Dedifferentiated amniotic fluid mesenchymal stem cell (primary cell): ENCODE data around the gene GMPPB.

Experiments used
- DNase-seq: peaks from one replicate; pipeline ENCODE4 v3.0.0-alpha.2; 2016; ENCODE audit errors: extremely low spot score

GMPPB gene

DNA sequence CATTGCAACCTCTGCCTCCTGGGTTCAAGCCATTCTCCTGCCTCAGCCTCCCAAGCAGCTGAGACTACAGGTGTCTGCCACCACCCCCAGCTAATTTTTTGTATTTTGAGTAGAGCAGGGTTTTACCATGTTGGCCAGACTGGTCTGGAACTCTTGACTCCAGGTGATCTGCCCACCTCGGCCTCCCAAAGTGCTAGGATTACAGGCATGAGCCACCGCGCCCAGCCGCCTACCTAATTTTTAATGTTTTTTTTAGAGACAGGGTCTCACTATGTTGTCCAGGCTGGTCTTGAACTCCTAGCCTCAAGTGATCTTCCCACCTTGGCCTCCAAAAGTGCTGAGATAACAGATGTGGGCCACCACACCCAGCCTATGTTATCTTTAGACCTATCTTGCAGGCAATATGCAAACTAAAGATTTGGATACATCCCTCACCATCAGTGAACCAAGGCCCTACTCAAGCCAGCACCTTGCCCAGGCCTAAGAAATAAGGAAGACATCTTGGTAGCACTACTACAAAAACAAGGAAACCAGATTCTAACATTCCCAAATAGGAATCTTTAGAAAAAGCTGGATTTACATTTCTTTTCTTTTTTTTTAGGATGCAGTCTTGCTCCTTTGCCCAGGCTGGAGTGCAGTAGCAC lies 6.3 kb upstream of the GMPPB start:
- no peak for DNase-seq

DNA sequence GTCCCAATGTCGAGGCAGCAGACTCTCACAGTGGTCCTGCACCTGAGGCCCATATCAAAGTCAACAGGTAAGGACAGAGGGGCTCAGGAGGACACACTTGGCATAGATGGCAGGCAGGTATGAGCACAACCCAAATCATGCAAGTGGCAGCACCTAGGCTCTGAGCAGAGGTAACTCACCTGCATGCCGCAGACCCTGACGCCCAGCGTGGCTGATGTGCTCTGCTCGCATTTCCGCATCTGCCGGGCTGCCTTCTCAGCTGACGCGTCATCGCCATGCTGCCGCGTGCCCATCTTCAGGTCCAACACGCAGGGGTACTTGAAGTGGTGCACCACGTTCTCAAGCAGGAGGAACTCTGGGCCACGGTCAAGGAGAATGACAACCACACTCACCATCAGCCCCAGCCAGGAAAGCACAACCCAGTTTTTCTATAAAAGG lies 4.2 kb upstream of the GMPPB start:
- no peak for DNase-seq

DNA sequence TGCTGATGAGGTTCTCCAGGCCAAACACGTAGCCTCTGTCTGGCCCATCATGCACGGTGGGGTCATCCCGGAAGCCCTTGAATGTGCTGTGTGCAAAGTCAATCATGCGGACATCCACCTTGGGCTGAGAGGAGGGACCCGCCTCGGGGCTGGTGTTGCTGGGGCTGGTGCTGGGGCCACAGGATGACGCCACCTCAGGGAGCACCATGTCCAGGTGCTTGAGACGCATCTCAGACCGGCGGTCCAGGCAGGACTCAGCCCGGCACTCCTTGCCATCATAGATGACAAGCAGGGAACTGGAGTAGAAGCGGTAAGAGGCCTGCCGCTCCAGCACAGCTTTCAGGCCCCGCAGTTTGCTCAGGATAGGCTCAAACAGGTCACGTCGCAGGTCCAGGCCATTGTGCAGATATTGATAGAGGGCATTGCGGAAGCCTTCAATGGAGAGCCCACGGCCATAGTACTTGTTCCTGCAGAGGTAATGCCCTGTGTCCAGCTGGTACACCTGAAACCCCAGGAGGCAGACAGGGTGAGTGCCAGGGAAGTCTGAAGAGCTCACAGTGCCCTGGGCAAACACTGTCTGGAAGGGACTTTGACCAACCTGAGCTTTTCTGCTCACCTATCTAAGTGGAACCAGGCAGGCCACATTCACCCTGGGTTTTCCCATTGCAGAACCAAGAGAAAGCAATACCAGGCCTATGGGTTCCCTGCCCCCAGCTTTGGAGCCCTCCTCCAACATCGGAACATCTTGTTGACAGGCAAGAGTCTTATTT lies 3.6 kb upstream of the GMPPB start:
- DNase-seq = no peak

DNA sequence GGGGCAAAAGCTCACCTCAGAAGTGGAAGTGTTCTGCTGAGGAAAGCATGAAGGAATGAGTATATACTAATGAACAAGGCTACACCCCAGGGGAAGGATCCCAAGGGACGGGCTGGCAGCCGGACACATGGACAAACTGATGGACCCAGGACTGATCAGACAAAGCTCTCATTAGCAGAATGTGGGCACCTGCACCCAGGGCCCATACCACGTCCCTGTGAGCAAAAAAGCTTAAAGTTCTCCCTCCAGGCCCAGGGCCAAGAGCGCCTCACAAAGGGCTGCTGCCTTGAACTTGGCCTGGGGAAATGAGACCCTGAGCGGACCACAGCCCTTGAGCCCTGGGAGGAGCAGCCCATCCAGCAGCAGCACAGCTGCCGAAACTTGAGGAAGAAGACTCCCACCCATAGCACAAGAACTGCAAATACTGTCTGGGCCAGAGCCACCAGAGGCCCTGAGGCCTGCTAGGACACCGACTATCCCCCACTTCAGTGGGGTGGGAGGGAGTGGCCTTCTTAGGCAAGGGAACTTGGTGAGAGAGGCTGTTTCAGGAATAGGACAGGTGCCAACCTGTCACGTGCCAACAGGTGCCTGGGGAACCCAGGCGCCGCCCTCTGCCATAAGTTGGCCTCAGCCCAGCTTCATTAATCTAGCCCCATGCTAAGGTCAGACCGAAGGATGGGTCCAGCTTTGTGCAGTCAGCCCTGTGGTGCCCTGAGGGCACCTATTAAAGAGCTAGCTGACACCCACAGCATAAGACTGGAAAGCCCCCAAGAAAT lies 2.3 kb upstream of the GMPPB start:
- no peak for DNase-seq

DNA sequence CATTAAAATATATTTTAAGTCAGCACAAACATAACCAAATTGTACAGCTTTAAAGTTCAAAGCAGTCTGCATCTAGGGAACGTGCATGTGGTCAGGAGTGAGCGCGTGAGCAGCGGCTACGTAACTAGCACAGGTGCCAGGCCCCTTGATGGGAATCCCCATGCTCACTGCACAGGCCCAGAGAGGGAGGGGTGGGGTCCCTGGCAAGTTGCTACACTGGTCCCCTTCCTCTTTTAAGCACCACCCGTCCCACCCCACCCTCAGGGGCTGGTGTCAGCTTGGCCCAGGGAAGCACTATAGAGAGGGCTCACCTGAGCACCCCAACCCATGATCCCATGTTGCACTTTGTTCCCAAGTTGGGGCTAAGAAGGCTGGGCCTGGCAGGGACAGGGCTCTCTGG lies 835 bp upstream of the GMPPB start:
- no peak for DNase-seq

DNA sequence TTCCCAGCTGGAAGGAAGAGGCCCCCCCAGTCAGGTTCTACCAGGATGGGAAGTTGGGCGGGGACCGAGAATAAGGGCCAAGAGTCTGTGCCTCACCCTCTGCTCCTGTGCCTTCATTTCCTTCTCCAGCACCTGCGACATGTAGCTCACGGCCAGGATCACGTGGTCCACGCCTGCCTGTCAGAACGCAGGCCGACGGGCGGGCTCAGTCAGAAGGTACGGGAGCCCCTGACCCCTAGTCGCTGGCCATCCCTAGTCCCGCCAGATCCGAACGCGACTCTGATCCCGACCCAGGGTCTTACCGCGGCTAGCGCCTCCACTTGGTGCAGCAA lies 489 bp downstream of the GMPPB start:
- peak; percentile 17 for DNase-seq

DNA sequence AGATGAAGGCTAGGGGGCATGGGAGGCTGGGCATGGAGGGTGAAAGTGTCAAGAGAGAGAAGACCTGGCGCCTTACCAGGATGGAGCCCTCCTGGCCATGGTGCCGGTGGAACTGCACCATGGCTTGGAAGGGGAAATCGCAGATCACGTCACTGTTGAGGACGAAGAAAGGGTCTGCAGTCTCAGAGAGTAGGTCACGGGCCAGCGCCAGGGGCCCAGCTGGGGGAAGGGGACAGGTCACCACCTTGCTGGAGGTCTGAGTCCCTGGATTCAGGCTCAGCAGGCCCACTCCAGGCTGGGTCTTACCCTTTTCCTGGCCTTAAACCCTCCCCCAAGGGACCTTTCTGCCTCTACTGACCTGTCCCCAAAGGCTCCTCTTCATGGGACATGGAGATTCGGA lies 855 bp downstream of the GMPPB start:
- DNase-seq = no peak

DNA sequence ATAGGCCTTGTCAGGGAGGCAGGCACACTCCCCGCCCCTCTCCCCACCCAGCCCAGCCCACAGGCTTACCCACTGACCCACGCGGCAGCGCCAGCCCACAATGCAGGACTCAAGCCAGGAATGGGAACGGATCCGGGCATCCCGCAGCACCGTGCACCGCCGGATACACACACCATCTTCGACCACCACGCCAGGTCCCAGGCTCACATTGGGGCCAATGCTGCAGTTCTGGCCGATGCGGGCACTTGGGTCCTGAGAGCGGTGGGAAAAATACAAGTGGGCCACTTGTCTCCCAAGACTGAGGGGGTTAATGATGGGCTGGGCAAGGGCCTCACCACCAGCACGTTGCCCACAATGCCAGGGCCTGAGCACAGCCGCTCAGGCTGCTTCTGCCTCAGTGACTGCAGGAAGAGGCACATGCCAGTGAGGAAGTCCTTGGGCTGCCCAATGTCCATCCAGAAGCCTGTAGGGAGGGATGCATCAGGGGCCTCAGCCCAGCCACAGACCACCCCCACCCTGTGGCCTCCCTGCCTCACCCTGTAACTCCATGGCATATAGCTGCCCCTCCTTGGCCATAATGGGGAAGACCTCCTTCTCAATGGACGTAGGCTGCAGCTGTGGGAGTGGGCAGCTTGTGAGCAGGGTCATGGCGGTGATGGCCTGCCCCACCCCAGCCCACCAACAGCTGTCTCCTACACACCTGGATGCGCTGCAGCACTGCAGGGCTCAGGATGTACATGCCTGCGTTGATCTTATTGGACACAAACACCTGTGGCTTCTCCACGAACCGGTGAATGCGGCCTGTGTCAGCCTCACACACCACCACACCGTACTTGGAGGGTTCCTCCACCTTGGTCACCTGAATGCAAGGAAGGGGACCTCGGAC lies 1.6 kb downstream of the GMPPB start:
- DNase-seq = no peak

DNA sequence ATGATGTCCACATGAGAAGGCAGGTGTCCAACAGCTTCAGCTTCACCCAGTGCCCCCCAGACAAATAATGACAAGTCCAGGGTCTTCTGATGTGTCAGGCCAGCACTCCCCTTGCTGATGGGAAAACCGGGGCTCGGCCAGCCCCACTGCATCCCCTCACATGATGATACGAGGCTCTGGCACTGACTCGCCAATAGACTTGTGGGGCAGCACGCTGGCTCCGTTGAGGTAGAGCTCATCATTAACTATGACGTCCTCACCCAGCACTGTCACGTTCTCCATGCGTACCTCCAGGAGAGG lies 2.2 kb downstream of the GMPPB start:
- DNase-seq = no peak

DNA sequence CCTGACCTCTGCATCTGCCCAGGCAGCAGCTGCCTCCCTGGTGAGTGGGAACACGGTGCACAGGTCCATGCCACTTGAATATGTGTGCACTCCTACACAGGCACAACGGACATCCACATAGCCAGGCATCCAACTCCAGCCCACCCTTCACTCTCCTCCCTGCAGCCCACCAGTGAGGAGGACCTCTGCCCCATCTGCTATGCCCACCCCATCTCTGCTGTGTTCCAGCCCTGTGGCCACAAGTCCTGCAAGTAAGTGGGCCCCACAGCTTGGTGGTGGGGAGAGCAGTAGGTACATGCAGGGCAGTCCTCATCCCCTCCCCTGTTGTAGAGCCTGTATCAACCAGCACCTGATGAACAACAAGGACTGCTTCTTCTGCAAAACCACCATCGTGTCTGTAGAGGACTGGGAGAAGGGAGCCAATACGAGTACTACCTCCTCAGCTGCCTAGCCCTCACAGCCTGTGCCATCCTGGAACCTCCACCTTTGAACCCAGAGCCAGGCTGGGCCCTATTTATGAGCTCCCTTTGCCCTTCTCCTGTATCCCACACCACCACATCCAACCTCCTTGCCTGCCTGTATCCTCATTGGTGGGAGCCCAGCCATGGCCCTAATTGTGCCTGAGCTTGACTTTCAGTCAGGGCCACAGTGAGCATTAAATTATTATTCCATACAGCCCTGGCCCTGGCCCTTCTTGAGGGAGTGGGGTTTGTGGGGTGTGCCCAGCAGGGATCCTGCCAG lies 2.7 kb downstream of the GMPPB start:
- no peak for DNase-seq

DNA sequence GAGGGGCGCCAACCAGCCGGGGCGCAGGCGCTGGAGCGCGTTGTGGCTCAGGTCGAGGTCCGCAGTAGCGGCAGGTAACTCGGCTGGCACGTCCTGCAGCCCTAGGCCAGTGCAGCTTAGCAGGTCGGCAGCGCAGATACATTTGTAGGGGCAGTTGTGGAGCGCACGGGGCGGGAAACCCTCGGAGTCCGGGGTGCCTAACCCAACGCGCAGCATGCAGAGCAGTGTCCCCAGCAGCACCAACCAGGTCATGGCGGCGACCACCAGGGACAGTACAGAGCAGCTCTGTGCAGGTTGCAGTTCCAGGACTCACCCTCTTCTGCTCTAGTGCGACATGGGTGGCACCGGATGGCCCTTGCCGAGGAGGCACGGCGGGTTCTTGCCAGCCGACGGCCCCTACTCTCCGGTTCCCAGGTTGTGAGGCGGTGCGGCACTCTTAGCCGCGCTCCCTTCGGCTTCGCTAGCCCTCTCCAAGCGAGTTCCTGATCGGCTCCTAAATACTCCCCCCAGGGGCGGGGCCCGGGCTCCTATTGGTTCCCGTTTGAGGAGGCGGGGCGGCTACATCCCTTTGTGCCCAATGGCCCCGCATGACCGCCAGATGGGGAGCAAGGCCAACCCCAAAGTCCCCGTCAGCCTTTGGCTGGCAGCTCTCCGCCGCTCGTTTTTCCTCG lies 4.4 kb downstream of the GMPPB start, which contains the start of gene AMIGO3:
TSS of gene AMIGO3 (minus strand) at position 471 of the 671 bp plus-strand sequence. CDS start at position 252, 219 bp downstream.
- peak; percentile 91 for DNase-seq

DNA sequence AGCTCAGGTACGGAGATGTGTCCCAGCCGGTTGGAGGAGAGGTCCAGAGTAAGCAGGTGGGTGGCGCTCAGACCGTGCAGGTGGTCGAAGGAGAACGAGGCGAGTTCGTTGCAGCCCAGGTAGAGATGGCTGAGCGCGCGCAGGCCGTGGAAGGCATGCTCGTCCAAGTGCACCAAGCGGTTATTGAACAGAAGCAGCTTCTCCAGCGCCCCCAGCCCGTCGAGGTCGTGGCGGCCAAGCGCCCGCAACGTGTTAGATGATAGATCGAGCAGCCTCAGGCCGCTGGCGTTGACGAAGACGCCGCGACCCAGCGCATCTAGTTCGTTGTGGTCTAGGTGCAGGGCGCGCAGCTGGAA lies 4.9 kb downstream of the GMPPB start:
- DNase-seq = no peak

DNA sequence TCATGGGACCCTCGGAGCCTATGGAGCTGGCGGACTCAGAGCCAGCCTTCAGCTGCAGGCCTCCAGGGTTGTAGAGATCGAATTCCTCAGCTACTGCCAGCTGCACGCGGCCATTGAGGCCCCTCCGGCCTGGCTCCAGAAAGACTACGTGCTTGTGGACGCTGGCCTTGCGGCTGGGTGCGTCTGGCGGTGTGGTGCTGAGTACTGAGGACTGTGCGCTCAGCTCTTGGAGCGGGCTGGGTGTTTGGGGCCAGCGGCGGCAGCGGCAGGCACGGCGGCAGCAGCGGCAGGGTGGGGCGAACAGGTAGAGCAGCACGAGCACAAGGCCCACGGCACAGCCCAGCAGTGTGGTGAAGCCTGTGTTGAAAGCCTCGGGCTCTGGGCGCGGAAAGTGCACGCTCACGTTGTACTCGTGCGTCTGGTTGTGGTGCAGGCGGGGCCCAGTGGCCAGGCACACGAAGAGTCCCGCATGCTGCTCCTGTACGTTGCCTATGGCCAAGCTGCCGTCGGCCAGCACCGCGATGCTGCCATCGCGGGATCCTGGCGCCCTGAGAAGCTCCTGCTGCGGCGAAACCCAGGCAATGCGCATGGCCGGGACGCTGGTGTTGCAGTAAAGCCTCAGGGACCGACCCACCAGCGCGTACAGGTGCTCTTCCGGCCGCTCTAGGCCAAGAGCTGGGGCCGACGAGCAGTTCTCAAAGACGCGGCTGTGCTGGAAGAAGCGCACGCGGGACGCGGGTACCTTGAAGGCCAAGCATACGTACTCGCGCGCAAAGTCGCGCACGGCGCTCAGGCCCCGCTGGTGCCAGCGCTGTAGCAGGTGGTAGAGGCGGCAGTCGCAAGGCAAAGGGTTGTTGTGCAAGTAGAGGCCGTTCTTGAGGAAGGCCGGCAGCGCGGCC lies 5.5 kb downstream of the GMPPB start:
- DNase-seq = no peak

DNA sequence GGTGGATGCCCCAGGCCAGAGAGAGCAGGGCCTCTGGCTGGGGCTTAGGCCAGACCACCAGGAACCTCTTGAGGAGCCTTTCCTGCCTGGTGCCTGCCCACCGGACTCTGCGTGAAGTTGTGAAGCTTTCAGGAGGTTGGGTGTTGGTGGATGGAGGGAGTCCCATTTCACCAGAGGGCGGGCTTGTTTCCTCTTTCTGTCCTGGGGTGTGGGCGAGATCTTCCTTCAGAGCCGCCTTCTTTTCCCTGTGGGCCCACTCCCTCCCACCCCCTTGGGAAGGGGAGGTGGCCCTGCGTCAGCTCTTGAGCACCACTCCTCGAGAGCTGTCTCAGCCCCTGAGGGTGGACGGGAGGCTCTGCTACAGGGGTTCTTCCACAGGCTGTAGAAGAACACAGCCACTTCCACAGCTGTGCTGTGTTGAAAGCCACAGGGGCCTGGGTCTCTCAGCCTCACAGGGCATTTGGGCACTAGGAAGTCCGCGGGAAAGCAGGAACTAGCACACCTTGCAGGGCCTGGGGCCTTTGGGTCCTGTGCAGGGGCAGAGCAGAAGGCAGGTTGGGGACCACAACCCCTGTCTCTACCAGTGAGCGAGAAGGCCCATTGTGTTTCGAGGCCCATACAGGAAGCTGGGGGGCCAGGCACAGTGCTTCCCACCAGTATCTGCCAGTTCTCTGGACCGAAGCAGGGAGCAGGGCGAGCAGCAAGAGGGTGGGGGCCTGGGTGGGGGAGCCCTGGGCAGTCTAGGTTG lies 6.4 kb downstream of the GMPPB start:
- DNase-seq = no peak

DNA sequence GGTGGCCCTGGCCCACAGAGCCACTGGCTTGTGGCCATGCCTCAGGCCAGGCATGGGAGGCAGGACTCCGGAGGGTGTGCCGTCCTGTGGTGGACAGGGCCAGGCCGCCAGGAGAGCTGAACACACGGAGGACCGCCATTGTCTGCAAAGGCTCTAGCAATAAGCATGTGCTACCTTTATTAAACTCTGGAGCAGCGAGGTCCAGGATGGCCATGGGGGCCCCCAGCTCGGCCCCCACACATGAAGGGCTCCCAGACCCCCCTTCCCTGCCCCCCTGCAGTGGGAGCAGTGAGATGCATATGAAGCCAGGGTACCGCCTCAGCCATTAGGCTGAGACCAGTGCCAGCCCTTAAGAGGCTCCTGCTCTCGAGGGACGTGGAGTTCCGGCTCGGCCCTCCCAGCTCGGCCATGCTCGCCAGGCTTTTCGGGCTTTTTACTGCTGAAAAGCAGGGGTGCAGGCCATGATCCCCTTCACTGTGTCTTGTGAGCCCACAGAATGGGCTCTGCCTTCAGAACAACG lies 7.0 kb downstream of the GMPPB start:
- DNase-seq = no peak

DNA sequence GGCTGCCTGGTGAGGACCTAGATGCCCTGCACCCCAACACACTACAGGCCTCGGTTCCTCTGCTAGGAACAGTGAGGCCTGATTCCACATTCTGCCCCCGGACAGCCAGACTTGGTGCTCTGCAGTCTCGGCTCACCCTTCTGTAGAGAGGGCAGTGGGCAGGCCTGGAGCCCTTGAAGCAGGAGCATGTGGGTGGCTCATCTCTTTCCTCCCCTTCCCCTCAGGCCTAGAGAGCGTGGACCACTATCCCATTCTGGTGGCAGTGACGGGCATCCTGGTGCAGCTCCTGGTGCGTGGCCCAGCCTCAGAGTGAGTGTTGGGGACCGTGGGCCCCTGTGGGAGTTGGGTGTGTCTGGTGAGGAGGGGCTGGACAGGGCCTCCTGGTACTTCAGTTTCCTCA lies 7.6 kb downstream of the GMPPB start:
- DNase-seq = no peak

DNA sequence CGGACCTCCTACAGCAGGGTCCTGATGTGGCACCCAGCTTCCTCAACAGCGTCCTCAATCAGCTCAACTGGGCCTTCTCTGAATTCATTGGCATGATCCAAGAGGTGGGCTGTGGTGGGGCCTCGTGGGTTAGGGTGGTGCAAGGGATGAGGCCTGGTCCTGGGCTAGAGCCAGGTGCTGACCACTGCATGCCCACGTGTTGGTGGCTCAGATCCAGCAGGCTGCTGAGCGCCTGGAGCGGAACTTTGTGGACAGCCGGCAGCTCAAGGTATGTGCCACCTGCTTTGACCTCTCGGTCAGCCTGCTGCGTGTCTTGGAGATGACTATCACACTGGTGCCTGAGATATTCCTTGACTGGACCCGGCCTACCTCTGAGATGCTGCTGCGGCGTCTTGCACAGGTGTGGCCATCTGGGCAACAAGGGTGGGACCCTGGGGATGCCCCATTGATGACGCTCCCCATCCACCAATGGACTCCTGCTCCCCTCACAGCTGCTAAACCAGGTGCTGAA lies 8.1 kb downstream of the GMPPB start:
- no peak for DNase-seq

DNA sequence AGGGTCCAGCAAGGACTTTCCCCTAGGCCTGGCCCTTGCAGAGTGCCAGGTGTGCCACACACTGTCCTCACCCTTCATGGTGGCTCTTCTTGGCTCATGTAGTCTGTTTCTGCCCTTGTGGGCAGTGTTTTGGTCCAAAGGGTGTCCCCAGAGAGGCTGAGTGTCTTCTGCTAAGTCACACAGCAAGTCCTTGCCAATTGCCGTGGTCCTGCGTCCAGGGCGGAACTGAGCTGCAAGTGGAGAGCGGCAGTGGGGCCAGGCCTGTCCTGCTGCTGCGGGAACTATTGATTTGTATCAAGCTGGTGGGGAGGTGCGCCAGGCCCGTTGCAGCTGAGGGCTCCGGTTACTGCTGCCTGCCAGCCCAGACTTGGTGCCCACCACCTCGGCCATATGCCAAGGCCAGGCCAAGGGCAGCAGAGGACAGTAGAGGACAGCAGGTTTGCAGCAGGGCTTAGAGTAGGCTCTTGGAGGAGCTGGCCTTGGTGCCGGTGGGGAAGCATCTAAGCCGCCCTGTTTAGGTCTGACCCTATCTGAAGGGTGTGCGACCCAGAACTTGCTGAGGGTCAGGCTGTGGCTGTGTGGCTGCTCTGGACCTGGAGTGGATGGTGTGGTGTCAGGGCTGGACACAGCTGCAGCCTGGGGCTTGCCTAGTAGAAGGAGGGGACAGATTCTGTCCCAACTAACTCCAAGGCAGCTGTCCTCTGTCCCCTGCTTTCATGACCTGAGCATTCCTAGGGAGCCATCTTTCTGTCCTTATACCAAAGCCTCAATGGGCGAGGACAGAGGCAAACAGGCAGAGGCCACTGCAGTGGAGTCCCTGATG lies 8.8 kb downstream of the GMPPB start:
- DNase-seq = no peak
